Measurements from ENCODE around the gene CAPN11.

DNA sequence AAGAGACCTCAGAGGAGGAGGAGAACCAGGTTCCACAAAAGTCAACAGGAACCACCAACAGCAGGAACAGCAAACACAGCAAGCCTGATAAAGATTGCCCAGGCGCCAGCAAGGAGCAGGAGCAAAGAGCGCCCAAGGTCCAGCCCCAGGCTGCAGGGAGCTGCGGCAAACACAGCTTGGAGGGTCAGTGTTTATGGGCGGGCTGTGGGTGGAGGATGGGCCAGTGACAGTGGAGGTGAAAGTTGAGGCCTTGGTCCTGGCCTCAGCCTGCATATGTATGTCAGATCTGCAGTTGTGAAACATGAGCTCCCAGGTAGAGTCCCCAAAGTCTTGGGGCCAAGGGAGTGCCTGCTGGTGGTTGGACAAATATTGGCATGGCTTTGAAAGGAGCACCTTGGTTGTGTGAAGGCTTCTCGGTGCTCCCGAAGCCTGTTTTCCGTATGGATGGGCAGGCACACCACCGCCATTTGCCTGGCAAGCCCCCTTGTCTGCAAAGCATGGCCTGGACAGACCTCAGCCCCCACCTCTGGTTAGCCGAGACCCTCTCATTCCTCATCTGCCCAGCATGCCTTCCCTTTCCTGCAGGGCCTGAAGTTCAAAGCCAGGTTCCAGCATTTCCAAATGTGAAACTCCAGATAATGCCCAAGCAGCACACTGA is 2.0 kb upstream of the CAPN11 start:
- TF ChIP-seq TAF1 (IDR thresholded peaks at IDR 0.05; ENCODE audit: borderline replicate concordance, insufficient read depth, low read length) (no peak), POLR2AphosphoS5 (IDR thresholded peaks at IDR 0.05; ENCODE audit: low read depth, low read length) (no peak), FOXP2 (optimal IDR thresholded peaks at IDR 0.05; ENCODE audit: borderline replicate concordance, extremely low read depth, extremely low read length, insufficient read depth) (no peak)
- TF ChIP-seq, protein P1, sequence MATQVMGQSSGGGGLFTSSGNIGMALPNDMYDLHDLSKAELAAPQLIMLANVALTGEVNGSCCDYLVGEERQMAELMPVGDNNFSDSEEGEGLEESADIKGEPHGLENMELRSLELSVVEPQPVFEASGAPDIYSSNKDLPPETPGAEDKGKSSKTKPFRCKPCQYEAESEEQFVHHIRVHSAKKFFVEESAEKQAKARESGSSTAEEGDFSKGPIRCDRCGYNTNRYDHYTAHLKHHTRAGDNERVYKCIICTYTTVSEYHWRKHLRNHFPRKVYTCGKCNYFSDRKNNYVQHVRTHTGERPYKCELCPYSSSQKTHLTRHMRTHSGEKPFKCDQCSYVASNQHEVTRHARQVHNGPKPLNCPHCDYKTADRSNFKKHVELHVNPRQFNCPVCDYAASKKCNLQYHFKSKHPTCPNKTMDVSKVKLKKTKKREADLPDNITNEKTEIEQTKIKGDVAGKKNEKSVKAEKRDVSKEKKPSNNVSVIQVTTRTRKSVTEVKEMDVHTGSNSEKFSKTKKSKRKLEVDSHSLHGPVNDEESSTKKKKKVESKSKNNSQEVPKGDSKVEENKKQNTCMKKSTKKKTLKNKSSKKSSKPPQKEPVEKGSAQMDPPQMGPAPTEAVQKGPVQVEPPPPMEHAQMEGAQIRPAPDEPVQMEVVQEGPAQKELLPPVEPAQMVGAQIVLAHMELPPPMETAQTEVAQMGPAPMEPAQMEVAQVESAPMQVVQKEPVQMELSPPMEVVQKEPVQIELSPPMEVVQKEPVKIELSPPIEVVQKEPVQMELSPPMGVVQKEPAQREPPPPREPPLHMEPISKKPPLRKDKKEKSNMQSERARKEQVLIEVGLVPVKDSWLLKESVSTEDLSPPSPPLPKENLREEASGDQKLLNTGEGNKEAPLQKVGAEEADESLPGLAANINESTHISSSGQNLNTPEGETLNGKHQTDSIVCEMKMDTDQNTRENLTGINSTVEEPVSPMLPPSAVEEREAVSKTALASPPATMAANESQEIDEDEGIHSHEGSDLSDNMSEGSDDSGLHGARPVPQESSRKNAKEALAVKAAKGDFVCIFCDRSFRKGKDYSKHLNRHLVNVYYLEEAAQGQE (IDR thresholded peaks at IDR 0.05; ENCODE audit: insufficient read depth in 1 of 2, low read depth in 2 of 2, low read length in 2 of 2), result no peak

All from PFSK-1 (cell line).